Neural cell (in vitro differentiated cells): ENCODE results near the gene HEBP2. TPM values are rescaled to one million over a fixed set of nuclear protein-coding genes. Genes with fewer than 3 reads are reported as not detected.

Experiments
- H2AFZ ChIP-seq: fragments of 200-600, 300-800 bp; sonication (generic), shearing (Covaris generic); 2 replicates; pipeline ENCODE4 v1.6.0; 2014; ENCODE audit warnings: low read depth, mild to moderate bottlenecking, antibody characterized with exemption, low read length, moderate library complexity
- H3F3A ChIP-seq: fragments of 200-600 bp; shearing (Covaris generic); 2 replicates; pipeline ENCODE4 v1.6.1; 2016; ENCODE audit warnings: mild to moderate bottlenecking, moderate library complexity, mixed read lengths, antibody characterized with exemption, low read length; ENCODE audit not compliant: insufficient read depth, poor library complexity, severe bottlenecking
- H3K27ac ChIP-seq: fragments of 200-600, 300-800 bp; sonication (generic), shearing (Covaris generic); 2 replicates; pipeline ENCODE4 v1.5.1; 2014; ENCODE audit warnings: mild to moderate bottlenecking, low read length, moderate library complexity
- H3K27me3 ChIP-seq: fragments of 300-800, 200-600 bp; sonication (generic), shearing (Covaris generic); 2 replicates; pipeline ENCODE4 v1.6.0; 2014; ENCODE audit warnings: mild to moderate bottlenecking, low read depth, low read length, moderate library complexity; ENCODE audit not compliant: insufficient read depth
- H3K36me3 ChIP-seq: fragments of 300-800, 200-600 bp; sonication (generic), shearing (Covaris generic); 2 replicates; pipeline ENCODE4 v1.5.1; 2014; ENCODE audit warnings: mild to moderate bottlenecking, antibody characterized with exemption, low read length, moderate library complexity; ENCODE audit not compliant: insufficient read depth
- H3K4me2 ChIP-seq: fragments of 300-800, 200-600 bp; sonication (generic), shearing (Covaris generic); 2 replicates; pipeline ENCODE4 v1.6.0; 2014; ENCODE audit warnings: mild to moderate bottlenecking, low read length
- H3K4me3 ChIP-seq: fragments of 300-800, 200-600 bp; sonication (generic), shearing (Covaris generic); 2 replicates; pipeline ENCODE4 v1.5.1; 2014; ENCODE audit warnings: mild to moderate bottlenecking, low read length, moderate library complexity
- H3K79me2 ChIP-seq: fragments of 200-600 bp; shearing (Covaris generic); replicated peaks from 2 replicates; pipeline ENCODE4 v1.6.0; 2014; ENCODE audit warnings: mild to moderate bottlenecking, low read length, moderate library complexity; ENCODE audit not compliant: insufficient read depth
- H3K9ac ChIP-seq: fragments of 300-800, 200-600 bp; sonication (generic), shearing (Covaris generic); 2 replicates; pipeline ENCODE4 v1.6.1; 2016; ENCODE audit warnings: mild to moderate bottlenecking, low read length, mixed read lengths
- H3K9me2 ChIP-seq: fragments of 200-600 bp; shearing (Covaris generic); 2 replicates; pipeline ENCODE4 v1.6.1; 2016; ENCODE audit warnings: mild to moderate bottlenecking, low read length, mixed read lengths; ENCODE audit not compliant: insufficient read depth
- H3K9me3 ChIP-seq: fragments of 200-600, 300-800 bp; sonication (generic), shearing (Covaris generic); 2 replicates; pipeline ENCODE4 v1.6.1; 2016; ENCODE audit warnings: mild to moderate bottlenecking, mixed run types, low read length, moderate library complexity, mixed read lengths
- H4K20me1 ChIP-seq: fragments of 200-600 bp; shearing (Covaris generic); 2 replicates; pipeline ENCODE4 v1.6.1; 2016; ENCODE audit warnings: mild to moderate bottlenecking, mixed run types; ENCODE audit not compliant: insufficient read depth
- CTCF ChIP-seq: fragments of 450-650 bp; IDR thresholded peaks from 2 replicates; pipeline ENCODE4 v1.5.1; 2014; ENCODE audit warnings: antibody characterized with exemption, mild to moderate bottlenecking, moderate library complexity; ENCODE audit not compliant: poor library complexity, severe bottlenecking
- EP300 ChIP-seq: fragments of 450-650 bp; conservative IDR thresholded peaks from 2 replicates; pipeline ENCODE4 v1.6.1; 2014; ENCODE audit warnings: antibody characterized with exemption, mild to moderate bottlenecking, moderate library complexity; ENCODE audit not compliant: poor library complexity, severe bottlenecking
- EZH2 ChIP-seq: fragments of 200-600, 300-800 bp; shearing (Covaris generic), sonication (generic); IDR thresholded peaks from 2 replicates; pipeline ENCODE4 v1.6.1; 2014; ENCODE audit warnings: antibody characterized with exemption, low read length, borderline replicate concordance, mild to moderate bottlenecking; ENCODE audit not compliant: insufficient read depth, poor library complexity, severe bottlenecking
- MXI1 ChIP-seq: fragments of 450-650 bp; conservative IDR thresholded peaks from 2 replicates; pipeline ENCODE4 v1.6.1; 2014; ENCODE audit warnings: antibody characterized with exemption, mild to moderate bottlenecking; ENCODE audit not compliant: poor library complexity, severe bottlenecking
- POLR2AphosphoS5 ChIP-seq: IDR thresholded peaks from 2 replicates; pipeline ENCODE4 v1.6.1; 2012
- RAD21 ChIP-seq: fragments of 450-650 bp; conservative IDR thresholded peaks from 2 replicates; pipeline ENCODE4 v1.6.1; 2014; ENCODE audit warnings: antibody characterized with exemption, mild to moderate bottlenecking, moderate library complexity
- REST ChIP-seq: IDR thresholded peaks from 2 replicates; pipeline ENCODE4 v1.6.1; 2012; ENCODE audit warnings: borderline replicate concordance
- SMC3 ChIP-seq: fragments of 450-650 bp; conservative IDR thresholded peaks from 2 replicates; pipeline ENCODE4 v1.6.1; 2014; ENCODE audit warnings: antibody characterized with exemption, mild to moderate bottlenecking, moderate library complexity; ENCODE audit not compliant: poor library complexity
- TAF1 ChIP-seq: IDR thresholded peaks from 2 replicates; pipeline ENCODE4 v1.6.1; 2012; ENCODE audit warnings: low read depth
- polyA plus RNA-seq: library from polyadenylated mRNA; depleted of rRNA; stranded (reverse); fragments of >200 nt; gene quantifications from 2 replicates; pipeline ENCODE4 v1.2.3, GENCODE V29; 2014

HEBP2 gene
- polyA plus RNA-seq, 1 donor from 2014 or later: 3.0 TPM

- TF ChIP-seq POLR2AphosphoS5 (no peak), MXI1 (no peak), EP300 (no peak)
- H3K27ac ChIP-seq: no peak overlapping the region
- no peak overlapping the region for H3K4me2 ChIP-seq
- no peaks in the 10 kb centered on the region for H3K9me3 ChIP-seq
- H3F3A ChIP-seq: no peaks in the 10 kb centered on the region
- H3K4me3 ChIP-seq: no peak overlapping the region
- H3K9ac ChIP-seq: no peak overlapping the region
- H4K20me1 ChIP-seq: no peaks in the 10 kb centered on the region
- no peaks in the 10 kb centered on the region for H3K9me2 ChIP-seq
- H2AFZ ChIP-seq: no peak overlapping the region
- no peaks in the 10 kb centered on the region for H3K36me3 ChIP-seq
- no peaks in the 10 kb centered on the region for H3K27me3 ChIP-seq
- H3K79me2 ChIP-seq: no peaks in the 10 kb centered on the region
These were observed 29.2 kb upstream of the HEBP2 start for GRCh38 chr6:138374815-138375214.

GRCh38 chr6:138377042-138377441, 27.0 kb upstream of the HEBP2 start:
- Histone ChIP-seq H3K9me3 (no peaks in the 10 kb centered on the region), H3F3A (no peaks in the 10 kb centered on the region), H3K4me3 (no peak overlapping the region), H3K4me2 (no peak overlapping the region), H4K20me1 (no peaks in the 10 kb centered on the region), H3K36me3 (no peaks in the 10 kb centered on the region), H3K79me2 (no peaks in the 10 kb centered on the region), H3K27ac (no peak overlapping the region), H3K27me3 (no peaks in the 10 kb centered on the region), H3K9ac (no peak overlapping the region), H3K9me2 (no peaks in the 10 kb centered on the region), H2AFZ (no peak overlapping the region)
- TF ChIP-seq TAF1 (no peak), MXI1 (no peak), REST (no peak), EP300 (no peak), EZH2 (no peak), RAD21 (no peak), SMC3 (no peak), CTCF (no peak), POLR2AphosphoS5 (no peak)

GRCh38 chr6:138377844-138378243, 26.2 kb upstream of the HEBP2 start, which contains the start of gene SMIM28:
Gene SMIM28 (plus strand): TSS chr6:138377905. CDS start chr6:138378073, 168 bp downstream.
- no peaks in the 10 kb centered on the region for H4K20me1 ChIP-seq

More at GRCh38 chr6:138377844-138378243, 26.2 kb upstream of the HEBP2 start, which contains the start of gene SMIM28:
- H3K27ac ChIP-seq: no peak within 1 kb of the TSS
- H3K4me2 ChIP-seq: no peak within 1 kb of the TSS
- TF ChIP-seq CTCF: no peak
- no peak for TF ChIP-seq SMC3
- no peak for TF ChIP-seq EP300
- TF ChIP-seq REST: no peak
- no peak for TF ChIP-seq EZH2
- no peak for TF ChIP-seq POLR2AphosphoS5
- TF ChIP-seq MXI1: no peak
- no peak for TF ChIP-seq RAD21
- TF ChIP-seq TAF1: no peak
- H3K9ac ChIP-seq: no peak within 1 kb of the TSS
- no peaks in the 10 kb centered on the region for H3K9me2 ChIP-seq
- H3K79me2 ChIP-seq: no peaks in the 10 kb centered on the region
- H3K27me3 ChIP-seq: no peaks in the 10 kb centered on the region
- no peak within 1 kb of the TSS for H3K4me3 ChIP-seq
- H2AFZ ChIP-seq: no peak within 1 kb of the TSS
- H3F3A ChIP-seq: no peaks in the 10 kb centered on the region
- no peaks in the 10 kb centered on the region for H3K9me3 ChIP-seq
- H3K36me3 ChIP-seq: no peaks in the 10 kb centered on the region
